SU-DHL-6 (cell line): ENCODE measurements around the gene DCT.

Source experiments
- H2AFZ ChIP-seq: fragments of 200-600 bp; sonication (generic); 2 replicates; pipeline ENCODE4 v1.6.1; 2014; ENCODE audit warnings: low read depth, mild to moderate bottlenecking, moderate library complexity, mixed read lengths, antibody characterized with exemption, low read length; ENCODE audit not compliant: severe bottlenecking
- H3F3A ChIP-seq: fragments of 200-600 bp; shearing (Covaris generic); 2 replicates; pipeline ENCODE4 v1.6.0; 2016; ENCODE audit warnings: antibody characterized with exemption, mild to moderate bottlenecking; ENCODE audit not compliant: insufficient read depth
- H3K27ac ChIP-seq: fragments of 200-600 bp; sonication (generic); 2 replicates; pipeline ENCODE4 v1.5.1; 2016; ENCODE audit warnings: low read depth, mild to moderate bottlenecking, low read length, moderate library complexity, mixed read lengths
- H3K27me3 ChIP-seq: fragments of 200-600 bp; sonication (generic), shearing (Covaris generic); 2 replicates; pipeline ENCODE4 v1.6.0; 2014; ENCODE audit warnings: mild to moderate bottlenecking, low read length
- H3K36me3 ChIP-seq: fragments of 200-600 bp; sonication (generic); 2 replicates; pipeline ENCODE4 v1.6.1; 2014; ENCODE audit warnings: mild to moderate bottlenecking, low read length, mixed read lengths
- H3K4me2 ChIP-seq: fragments of 300-600, 200-600 bp; shearing (Covaris generic), sonication (generic); 2 replicates; pipeline ENCODE4 v1.6.0; 2014; ENCODE audit warnings: low read length, low read depth, mild to moderate bottlenecking; ENCODE audit not compliant: poor library complexity, severe bottlenecking
- H3K4me3 ChIP-seq: fragments of 200-600 bp; sonication (generic); 2 replicates; pipeline ENCODE4 v1.5.1; 2014; ENCODE audit warnings: antibody characterized with exemption, low read length, mild to moderate bottlenecking, mixed read lengths; ENCODE audit not compliant: insufficient read depth, poor library complexity, severe bottlenecking
- H3K79me2 ChIP-seq: fragments of 200-600 bp; sonication (generic); 2 replicates; pipeline ENCODE4 v1.6.1; 2014; ENCODE audit warnings: mild to moderate bottlenecking, low read length, moderate library complexity; ENCODE audit not compliant: insufficient read depth
- H3K9ac ChIP-seq: fragments of 200-600 bp; sonication (generic); 2 replicates; pipeline ENCODE4 v1.7.0; 2014; ENCODE audit warnings: mild to moderate bottlenecking, low read length
- H3K9me2 ChIP-seq: fragments of 200-600 bp; sonication (generic); replicated peaks from 2 replicates; pipeline ENCODE4 v1.6.1; 2014; ENCODE audit warnings: low read length; ENCODE audit not compliant: insufficient read depth
- H3K9me3 ChIP-seq: fragments of 200-600 bp; sonication (generic); 2 replicates; pipeline ENCODE4 v1.6.1; 2014; ENCODE audit warnings: low read length, mixed read lengths; ENCODE audit not compliant: insufficient read depth
- H4K20me1 ChIP-seq: fragments of 200-600 bp; sonication (generic); 2 replicates; pipeline ENCODE4 v1.6.1; 2014; ENCODE audit warnings: low read depth, mild to moderate bottlenecking, antibody characterized with exemption, low read length, moderate library complexity, mixed read lengths
- EZH2phosphoT487 ChIP-seq: fragments of 200-600 bp; sonication (generic), shearing (Covaris generic); conservative IDR thresholded peaks from 2 replicates; pipeline ENCODE4 v1.6.1; 2018; ENCODE audit warnings: mild to moderate bottlenecking, antibody characterized with exemption, low read length, moderate library complexity, mixed read lengths
- TF ChIP-seq, protein P1 (sequence below): fragments of 200-600 bp; sonication (generic); IDR thresholded peaks from one replicate; pipeline ENCODE4 v1.5.1; 2017; ENCODE audit warnings: antibody characterized with exemption, mild to moderate bottlenecking, low read length, moderate library complexity; ENCODE audit not compliant: insufficient read depth, poor library complexity, severe bottlenecking

Gene DCT

DNA sequence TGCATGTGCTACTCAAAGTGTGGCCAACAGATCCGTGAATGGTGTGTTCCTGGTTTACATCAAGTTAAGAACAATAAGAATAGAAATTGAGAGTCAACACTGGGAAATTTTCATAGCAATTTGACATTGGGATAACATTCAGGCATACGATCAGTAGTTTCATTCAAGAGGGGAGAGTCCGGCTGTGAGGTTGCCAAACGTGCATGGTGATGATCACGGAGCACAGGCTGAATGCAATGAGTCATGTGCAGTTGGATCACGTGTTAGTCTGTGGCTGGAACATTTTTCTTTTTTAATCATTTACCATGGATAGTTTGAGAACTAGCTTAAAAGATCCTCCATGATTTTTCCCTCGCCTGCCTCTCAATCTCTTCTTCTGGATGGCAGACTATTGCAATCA is 2.5 kb upstream of the DCT start:
- Histone ChIP-seq H4K20me1 (no peaks in the 10 kb centered on the region), H3K79me2 (no peaks in the 10 kb centered on the region), H3K4me3 (no peak overlapping the region), H3F3A (no peaks in the 10 kb centered on the region), H3K4me2 (no peak overlapping the region), H2AFZ (no peak overlapping the region), H3K27ac (no peak overlapping the region), H3K9me2 (no peaks in the 10 kb centered on the region), H3K36me3 (no peaks in the 10 kb centered on the region), H3K9ac (no peak overlapping the region), H3K27me3 (no peaks in the 10 kb centered on the region), H3K9me3 (no peaks in the 10 kb centered on the region)
- TF ChIP-seq, protein P1, sequence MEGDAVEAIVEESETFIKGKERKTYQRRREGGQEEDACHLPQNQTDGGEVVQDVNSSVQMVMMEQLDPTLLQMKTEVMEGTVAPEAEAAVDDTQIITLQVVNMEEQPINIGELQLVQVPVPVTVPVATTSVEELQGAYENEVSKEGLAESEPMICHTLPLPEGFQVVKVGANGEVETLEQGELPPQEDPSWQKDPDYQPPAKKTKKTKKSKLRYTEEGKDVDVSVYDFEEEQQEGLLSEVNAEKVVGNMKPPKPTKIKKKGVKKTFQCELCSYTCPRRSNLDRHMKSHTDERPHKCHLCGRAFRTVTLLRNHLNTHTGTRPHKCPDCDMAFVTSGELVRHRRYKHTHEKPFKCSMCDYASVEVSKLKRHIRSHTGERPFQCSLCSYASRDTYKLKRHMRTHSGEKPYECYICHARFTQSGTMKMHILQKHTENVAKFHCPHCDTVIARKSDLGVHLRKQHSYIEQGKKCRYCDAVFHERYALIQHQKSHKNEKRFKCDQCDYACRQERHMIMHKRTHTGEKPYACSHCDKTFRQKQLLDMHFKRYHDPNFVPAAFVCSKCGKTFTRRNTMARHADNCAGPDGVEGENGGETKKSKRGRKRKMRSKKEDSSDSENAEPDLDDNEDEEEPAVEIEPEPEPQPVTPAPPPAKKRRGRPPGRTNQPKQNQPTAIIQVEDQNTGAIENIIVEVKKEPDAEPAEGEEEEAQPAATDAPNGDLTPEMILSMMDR = no peak
- no peak for TF ChIP-seq EZH2phosphoT487

DNA sequence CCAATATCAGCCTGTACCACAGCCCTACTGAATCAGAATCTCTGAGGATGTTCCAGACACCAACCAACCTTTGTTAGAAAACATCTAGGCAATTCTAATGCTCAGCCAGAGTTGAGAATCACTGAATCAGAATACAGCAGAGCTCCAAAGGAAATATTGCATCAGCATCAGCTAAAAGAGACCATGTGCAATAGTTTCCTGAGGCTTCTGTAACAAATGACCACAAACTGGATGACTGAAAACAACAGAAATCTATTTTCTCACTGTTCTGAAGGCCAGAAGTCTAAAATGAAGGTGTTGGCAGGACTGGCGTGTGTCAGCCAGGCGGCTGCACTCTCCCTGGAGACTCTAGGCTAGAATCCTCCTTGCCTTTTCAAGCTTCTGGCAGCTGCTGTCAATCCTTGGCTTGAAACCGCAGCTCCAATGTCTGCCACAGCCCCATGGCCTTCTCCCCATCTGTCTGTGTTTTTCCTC is 1.2 kb upstream of the DCT start:
- H3K4me3 ChIP-seq = no peak overlapping the region

DNA sequence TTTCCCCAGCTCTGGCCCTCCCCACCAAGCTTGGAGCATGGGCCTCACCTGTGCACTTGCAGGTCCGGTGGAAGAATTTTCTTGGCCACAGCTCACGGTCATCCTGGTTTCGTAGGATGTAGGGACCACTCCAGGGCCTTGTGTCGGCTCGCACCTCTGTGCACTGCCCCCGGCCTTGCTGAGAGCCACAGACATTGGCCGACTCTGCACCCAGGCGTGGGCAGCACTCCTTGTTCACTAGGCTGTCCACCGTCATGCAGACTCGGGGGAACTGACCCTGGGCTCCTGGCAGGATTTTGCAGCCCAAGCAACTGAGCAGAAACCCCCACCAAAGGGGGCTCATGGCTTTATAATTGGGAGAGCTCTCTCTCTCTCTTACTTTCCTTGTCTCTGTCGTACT is 569 bp downstream of the DCT start:
- Histone ChIP-seq H4K20me1 (no peaks in the 10 kb centered on the region), H3K4me3 (no peak overlapping the region), H3K4me2 (no peak overlapping the region), H3K36me3 (no peaks in the 10 kb centered on the region), H3K27ac (no peak overlapping the region), H3K9me2 (no peaks in the 10 kb centered on the region), H3K9ac (no peak overlapping the region), H3K27me3 (no peaks in the 10 kb centered on the region), H3K9me3 (no peaks in the 10 kb centered on the region), H2AFZ (no peak overlapping the region), H3F3A (no peaks in the 10 kb centered on the region), H3K79me2 (no peaks in the 10 kb centered on the region)
- TF ChIP-seq, protein P1 = no peak
- no peak for TF ChIP-seq EZH2phosphoT487

More for the DNA sequence above, 1.2 kb upstream of the DCT start:
- Histone ChIP-seq H3K27ac (no peak overlapping the region), H3K9me2 (no peaks in the 10 kb centered on the region), H3F3A (no peaks in the 10 kb centered on the region), H4K20me1 (no peaks in the 10 kb centered on the region), H3K27me3 (no peaks in the 10 kb centered on the region), H3K36me3 (no peaks in the 10 kb centered on the region), H2AFZ (no peak overlapping the region), H3K4me2 (no peak overlapping the region), H3K79me2 (no peaks in the 10 kb centered on the region), H3K9ac (no peak overlapping the region), H3K9me3 (no peaks in the 10 kb centered on the region)
- TF ChIP-seq EZH2phosphoT487 = no peak
- TF ChIP-seq, protein P1 = no peak

GRCh38 chr13:94470126-94470525 is 9.4 kb downstream of the DCT start:
- Histone ChIP-seq H4K20me1 (no peaks in the 10 kb centered on the region), H3K27ac (no peak overlapping the region), H3F3A (no peaks in the 10 kb centered on the region), H3K9me2 (no peaks in the 10 kb centered on the region), H3K4me2 (no peak overlapping the region), H3K4me3 (no peak overlapping the region), H3K27me3 (no peaks in the 10 kb centered on the region), H3K79me2 (no peaks in the 10 kb centered on the region), H3K9me3 (no peaks in the 10 kb centered on the region), H3K36me3 (no peaks in the 10 kb centered on the region), H3K9ac (no peak overlapping the region), H2AFZ (no peak overlapping the region)
- no peak for TF ChIP-seq EZH2phosphoT487
- TF ChIP-seq, protein P1 = no peak
